GM12891 (cell line): ENCODE data around the gene CNN3.

Source experiments
- DNase-seq: peaks from one replicate; pipeline ENCODE4 v3.0.0; 2011; ENCODE audit warnings: low spot score; ENCODE audit not compliant: insufficient read length
- FAIRE-seq: peaks from 2 replicates; lab custom pipeline; 2011; peaks lifted over from hg19 to GRCh38; lab: Jason Lieb, UNC
- PAX5 ChIP-seq: IDR thresholded peaks from 2 replicates; pipeline ENCODE4 v1.6.1; 2011; ENCODE audit warnings: low read length, moderate library complexity, mild to moderate bottlenecking; ENCODE audit not compliant: insufficient read depth, severe bottlenecking
- POLR2A ChIP-seq: IDR thresholded peaks from 2 replicates; pipeline ENCODE4 v1.6.1; 2011; ENCODE audit warnings: low read depth, low read length, control low read depth
- POLR2AphosphoS5 ChIP-seq: IDR thresholded peaks from 2 replicates; pipeline ENCODE4 v1.6.1; 2011; ENCODE audit warnings: low read depth, low read length, control low read depth
- POU2F2 ChIP-seq: IDR thresholded peaks from 2 replicates; pipeline ENCODE4 v1.6.1; 2011; ENCODE audit warnings: low read depth, mild to moderate bottlenecking, control low read depth, low read length, moderate library complexity
- SPI1 ChIP-seq: IDR thresholded peaks from 2 replicates; pipeline ENCODE4 v1.6.1; 2011; ENCODE audit warnings: low read depth, low read length, control low read depth
- TAF1 ChIP-seq: IDR thresholded peaks from 2 replicates; pipeline ENCODE4 v1.6.1; 2011; ENCODE audit warnings: low read depth, low read length, control low read depth

CNN3 gene

DNA sequence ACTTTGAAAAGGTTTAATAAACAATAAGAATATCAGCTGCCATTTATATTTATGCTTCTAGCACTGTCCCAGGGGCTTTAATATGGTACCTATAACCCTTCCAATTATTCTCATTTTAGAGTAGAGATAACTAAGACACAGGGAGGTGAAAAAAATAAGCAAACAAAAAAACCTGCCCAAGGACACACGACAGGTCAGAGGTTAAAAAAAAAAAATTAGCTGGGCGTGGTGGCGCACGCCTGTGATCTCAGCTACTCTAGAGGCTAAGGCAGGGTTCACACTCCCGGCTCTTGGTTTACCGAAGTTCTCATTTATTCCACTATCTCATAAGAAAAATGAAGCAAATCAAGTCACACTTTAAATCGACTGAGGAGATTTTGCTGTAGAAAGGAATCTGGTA lies 34.7 kb upstream of the CNN3 start:
- FAIRE-seq = no peak
- no peak for DNase-seq
- TF ChIP-seq POLR2AphosphoS5 = no peak
- no peak for TF ChIP-seq PAX5
- no peak for TF ChIP-seq POU2F2
- TF ChIP-seq POLR2A = no peak

DNA sequence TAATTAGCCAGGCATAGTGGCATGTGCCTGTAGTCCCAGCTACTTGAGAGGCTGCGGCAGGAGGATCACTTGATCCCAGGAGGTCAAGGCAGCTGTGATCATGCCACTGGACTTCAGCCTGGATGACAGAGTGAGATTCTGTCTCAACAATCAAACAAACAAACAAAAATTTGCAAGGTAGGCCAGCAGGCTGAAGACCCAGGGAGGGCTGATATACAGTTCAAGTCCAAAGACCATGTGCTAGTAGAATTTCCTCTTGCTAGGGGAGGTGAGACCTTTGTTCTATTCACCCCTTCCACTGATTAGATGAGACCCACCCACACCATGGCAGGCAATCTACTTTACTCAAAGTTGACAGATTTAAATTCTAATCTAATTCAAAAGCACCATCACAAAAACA lies 31.2 kb upstream of the CNN3 start:
- FAIRE-seq (no peak), DNase-seq (no peak)
- TF ChIP-seq TAF1 (no peak), POLR2AphosphoS5 (no peak), SPI1 (no peak), POLR2A (no peak), PAX5 (no peak), POU2F2 (no peak)

DNA sequence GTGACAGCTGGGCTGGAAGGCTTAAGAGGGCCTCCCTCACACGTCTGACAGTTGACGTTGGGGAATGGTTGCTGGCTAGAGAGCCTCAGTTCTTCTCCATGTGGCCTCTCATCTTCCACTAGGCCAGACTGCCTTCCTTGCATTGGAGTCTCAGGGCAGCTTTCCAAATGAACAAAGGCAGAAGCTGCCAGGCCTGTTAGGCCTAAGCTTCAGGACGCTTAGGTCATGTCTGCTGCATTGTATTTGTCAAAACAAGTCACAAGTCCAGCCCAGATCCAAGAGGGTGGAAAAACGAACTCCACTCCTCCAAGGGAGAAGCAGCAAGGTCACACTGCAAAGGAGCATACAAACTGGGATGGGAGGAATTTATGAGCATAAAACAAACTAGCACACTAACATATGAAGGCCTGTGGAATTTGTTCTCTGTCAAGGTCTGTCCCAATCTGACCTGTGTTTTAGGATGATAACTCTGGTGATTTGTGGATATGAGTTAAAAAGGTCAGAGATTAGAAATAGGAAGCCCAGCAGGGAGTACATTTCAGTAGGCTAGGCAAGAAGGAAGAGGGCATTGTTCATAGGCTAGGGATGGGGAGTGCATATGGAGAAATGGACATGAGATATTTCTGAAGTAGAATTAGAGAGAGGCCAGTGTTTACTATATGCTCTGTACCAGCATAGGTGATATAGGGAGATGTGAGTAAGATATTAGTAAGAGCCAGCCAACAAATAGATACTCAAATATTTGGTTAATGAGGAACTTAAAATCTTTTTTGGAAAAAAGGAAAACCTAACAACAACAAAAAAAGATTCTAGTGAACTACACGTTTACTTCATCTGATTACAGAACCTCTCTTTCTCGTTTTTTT lies 29.1 kb upstream of the CNN3 start:
- FAIRE-seq = no peak
- no peak for DNase-seq
- no peak for TF ChIP-seq POU2F2
- TF ChIP-seq PAX5 = no peak
- no peak for TF ChIP-seq SPI1
- no peak for TF ChIP-seq TAF1
- TF ChIP-seq POLR2AphosphoS5 = no peak
- TF ChIP-seq POLR2A = no peak

DNA sequence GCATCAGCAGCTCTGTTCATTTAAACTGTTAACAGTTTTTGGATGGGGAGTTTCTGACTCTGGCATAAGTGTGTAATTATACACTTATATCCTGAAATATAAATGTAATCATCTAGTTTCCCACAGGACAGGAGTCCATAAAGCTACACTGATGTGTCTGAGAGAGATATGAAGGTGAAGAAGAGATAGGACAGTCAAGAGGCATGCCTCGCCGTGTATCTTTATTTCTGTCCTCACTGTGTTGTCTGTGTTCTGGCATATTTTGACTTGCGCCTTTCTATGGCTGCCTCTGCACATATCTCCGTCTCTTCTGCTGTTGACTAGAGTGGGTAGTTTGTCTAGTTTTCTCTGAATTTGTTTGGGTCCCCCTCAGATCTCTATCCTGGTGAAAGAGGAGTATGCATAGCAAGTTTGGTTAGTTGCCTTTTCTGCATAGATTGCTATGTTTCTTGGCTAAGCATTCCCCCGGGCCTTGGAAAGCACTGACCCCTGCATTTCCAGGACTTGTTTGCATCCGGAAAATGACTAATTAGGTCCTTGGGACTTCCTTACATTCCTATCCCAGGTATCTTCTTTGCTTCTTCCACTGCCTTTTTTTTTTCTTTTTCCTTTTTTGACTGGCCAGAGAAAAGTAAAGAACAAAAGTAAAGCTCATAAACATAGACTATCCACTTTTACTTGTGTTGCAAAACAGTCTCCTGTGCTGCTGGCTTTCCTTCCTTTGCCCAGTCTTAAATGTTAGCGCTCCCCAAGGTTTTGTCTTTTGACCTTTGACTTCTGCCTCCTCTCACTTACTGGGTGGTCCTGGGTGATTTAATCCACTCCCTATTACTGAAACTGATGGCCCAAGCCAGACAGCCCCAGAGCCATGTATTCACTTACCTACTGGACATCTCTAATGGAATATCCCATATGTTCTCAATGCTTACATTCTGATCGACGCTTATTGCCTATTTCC lies 27.6 kb upstream of the CNN3 start:
- TF ChIP-seq POU2F2 (no peak), TAF1 (no peak), POLR2AphosphoS5 (no peak), PAX5 (no peak), POLR2A (no peak), SPI1 (no peak)
- DNase-seq (no peak), FAIRE-seq (no peak)

DNA sequence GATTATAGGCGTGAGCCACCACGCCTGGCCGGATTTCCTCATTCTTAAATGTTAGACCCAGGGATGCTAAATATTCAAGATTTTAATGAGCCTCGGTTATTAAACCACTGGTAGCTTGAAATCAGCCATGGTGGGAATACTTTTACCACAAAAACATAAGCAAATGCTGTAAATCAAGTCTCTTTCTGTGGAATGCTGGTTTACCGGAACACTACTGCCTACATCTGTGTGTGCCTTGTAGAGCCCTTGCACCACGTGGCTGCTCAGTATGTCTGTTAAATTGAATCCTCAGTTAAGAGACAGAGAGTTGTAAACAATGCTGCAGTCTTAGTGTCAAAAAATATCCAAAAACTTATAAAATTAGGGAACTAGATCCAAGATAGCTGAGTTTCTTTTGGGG lies 26.8 kb upstream of the CNN3 start:
- DNase-seq (no peak), FAIRE-seq (no peak)
- no peak for TF ChIP-seq SPI1

DNA sequence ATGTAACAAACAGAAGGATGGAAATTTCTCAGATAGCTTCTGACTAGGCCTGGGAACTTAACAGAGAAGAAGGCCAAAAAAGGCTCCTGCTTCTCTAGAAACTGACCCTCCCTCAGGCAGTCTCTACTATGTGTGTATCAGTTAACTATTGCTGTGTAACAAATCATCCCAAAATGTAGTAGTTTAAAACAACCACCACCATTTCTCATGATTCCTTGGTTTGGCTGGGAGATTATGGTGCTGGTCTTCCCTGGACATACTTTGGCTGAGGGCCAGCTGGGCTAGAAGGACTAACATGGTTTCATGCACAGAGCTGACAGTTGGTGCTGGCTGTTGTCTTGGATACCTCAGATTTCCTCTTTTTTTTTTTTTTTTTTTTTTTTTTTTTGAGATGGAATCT lies 26.2 kb upstream of the CNN3 start:
- DNase-seq = no peak
- TF ChIP-seq PAX5 (no peak), TAF1 (no peak), SPI1 (no peak), POU2F2 (no peak), POLR2A (no peak), POLR2AphosphoS5 (no peak)
- FAIRE-seq = no peak

DNA sequence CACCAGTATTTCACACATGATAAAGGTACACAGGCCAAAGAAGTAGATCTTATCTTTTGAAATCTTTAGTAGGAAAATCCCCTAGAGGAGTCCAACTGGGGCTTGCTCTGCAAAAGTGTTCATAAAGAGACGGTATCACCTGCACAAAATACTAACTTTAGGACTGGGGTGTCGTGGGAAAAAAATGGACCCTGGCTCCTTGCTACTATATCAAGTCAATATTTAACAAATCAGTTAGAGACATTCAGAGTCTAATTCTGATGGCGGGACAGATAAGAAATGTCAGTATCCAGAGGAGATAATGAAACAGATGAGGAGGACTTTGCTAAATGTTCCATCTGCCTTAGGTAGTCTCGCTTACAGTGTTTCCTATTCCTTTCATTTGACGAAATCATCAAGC lies 25.6 kb upstream of the CNN3 start:
- FAIRE-seq (no peak), DNase-seq (no peak)
- TF ChIP-seq POLR2AphosphoS5 (no peak), POU2F2 (no peak)

DNA sequence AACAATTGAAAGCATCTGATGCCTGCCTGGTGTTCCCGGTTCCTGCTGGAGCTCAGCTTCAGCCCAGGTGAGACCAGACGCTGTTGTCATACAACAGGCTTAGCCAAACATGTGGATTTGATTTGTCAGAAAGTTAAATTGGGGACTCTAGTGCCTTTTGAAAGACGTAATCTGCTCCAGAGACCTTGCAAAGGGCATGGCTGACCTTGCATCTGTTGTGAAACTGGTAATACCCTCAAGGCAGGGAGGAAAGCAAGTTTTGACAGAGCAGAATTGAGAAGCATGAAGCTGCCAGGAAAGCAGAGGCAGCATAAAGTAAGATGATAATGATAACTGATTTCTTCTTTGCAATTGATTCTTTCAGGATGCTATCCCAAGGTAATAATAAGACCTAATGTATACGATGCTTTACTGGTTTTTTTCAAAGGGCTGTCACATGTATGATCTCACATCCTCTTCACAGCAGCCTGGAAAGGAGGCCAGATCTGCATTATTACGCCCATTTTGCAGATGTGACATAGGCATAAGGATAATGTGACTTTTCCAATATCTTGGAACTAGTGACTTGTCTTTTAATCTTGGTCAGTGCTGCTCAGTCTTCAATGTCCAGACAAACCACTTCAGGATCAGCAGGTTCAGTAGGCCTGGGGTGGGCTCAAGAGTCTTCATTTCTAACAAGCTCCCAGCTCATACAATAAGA lies 24.7 kb upstream of the CNN3 start:
- FAIRE-seq (no peak), DNase-seq (no peak)
- no peak for TF ChIP-seq POLR2A
- TF ChIP-seq POU2F2 = no peak
- no peak for TF ChIP-seq POLR2AphosphoS5
- no peak for TF ChIP-seq TAF1
- no peak for TF ChIP-seq SPI1
- TF ChIP-seq PAX5 = no peak

DNA sequence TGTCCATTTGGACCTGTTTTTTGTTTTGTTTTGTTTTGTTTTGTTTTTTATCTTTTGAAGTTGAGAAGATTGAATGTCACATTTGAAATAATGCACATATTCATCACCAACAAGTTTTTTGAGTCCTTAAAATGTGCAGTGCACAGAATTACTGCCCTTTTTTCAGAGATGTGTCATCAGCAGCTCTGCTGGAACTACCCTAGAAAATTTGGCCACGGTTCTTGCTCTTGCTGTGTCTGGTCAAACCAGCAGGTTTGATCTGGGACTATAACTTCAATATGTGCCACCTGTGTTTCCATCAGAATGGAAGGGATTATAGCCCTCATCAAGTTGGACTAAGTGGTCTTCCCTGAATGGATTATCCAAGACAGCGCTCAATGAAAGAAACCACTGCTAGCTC lies 24.1 kb upstream of the CNN3 start:
- FAIRE-seq (no peak), DNase-seq (no peak)

More for the DNA sequence above, 24.1 kb upstream of the CNN3 start:
- TF ChIP-seq POLR2A = no peak
- no peak for TF ChIP-seq TAF1
- no peak for TF ChIP-seq POLR2AphosphoS5
- TF ChIP-seq POU2F2 = no peak
- no peak for TF ChIP-seq SPI1
